ENCODE data around the gene IL18.
"Not testable (repeated sequence)": the region's sequence is repeated elsewhere in the genome, so short reads cannot be mapped to it uniquely, and the experiment has no call there.

The IL18 gene

DNA sequence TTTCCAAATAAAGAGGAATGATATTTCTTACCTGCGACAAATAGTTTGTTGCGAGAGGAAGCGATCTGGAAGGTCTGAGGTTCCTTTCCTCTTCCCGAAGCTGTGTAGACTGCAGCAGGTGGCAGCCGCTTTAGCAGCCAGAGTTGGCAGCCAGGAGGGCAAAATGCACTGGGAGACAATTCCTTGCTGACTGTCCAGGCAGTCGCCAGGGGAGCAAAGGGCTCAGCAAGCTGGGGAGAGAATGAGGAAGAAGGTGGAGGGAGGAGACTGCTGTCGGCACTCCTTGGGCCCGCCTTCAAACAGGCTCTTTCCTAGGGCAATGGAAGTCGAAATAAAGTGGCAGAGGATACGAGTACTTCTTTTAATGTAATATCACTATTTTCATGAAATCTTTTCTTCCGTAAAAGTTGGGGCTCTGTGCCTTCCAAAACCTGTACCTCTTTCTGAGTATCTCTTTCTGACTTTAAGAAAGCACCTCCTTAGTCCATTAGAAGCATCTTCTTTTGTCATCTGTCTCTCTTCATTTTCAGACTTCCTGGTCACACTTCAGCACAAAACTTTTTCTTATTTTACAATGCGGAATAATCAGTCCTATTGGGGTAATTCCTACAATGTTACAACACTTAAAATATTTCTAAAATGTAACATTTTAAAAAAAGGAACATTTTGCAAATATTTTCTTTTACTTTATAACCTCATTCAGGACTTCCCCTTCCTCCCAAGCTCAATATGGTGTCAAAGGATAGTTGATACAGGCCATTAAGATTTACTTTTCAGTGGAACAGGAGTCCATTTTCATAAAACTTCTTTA is at the start of gene IL18:
Gene IL18, minus strand, starts transcription at position 220 of the 811 bp plus-strand sequence. CDS start 9,041 bp downstream, outside the sequence.
- DNase-seq (ENCODE audit: low spot score), result peak; percentile 27

GRCh38 chr11:112212710-112213109 is 48.8 kb upstream of the IL18 start:
- no peak for DNase-seq (ENCODE audit: low spot score)

DNA sequence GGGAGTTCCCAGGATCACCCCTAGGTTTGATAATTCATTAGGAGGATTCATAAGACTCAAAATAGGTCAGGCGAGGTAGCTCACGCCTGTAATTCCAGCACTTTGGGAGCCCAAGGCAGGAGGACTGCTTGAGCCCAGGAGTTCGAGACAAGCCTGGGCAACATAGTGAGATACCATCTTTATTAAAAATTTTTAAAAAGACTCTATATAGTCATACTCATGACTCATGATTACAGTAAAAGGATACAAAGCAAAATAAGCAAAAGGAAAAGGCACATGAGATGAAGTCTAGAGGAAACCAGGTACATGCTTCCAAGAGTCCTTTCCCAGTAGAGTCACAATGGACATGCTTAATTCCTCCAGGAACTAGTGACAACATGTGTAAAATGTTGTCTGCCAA is 48.4 kb upstream of the IL18 start:
- DNase-seq (ENCODE audit: low spot score), result no peak

- no peak for DNase-seq (ENCODE audit: low spot score)
Observed at GRCh38 chr11:112211536-112211935, 47.6 kb upstream of the IL18 start.

DNA sequence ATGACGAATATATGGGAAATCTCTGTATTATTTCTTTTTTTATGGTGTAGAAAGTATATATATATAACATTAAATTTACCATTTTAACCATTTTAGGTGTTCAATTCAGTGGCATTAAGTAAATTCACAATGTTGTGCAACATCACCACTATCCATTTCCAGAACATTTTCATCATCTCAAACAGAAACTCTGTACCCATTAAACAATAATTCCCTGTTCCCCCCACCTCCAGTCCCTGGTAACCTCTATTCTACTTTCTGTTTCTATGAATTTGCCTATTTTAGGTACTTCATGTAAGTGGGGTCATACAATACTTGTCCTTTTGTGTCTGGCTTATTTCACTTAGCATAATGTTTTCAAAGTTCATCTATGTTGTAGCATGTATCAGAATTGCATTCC is 47.0 kb upstream of the IL18 start:
- no peak for DNase-seq (ENCODE audit: low spot score)

DNA sequence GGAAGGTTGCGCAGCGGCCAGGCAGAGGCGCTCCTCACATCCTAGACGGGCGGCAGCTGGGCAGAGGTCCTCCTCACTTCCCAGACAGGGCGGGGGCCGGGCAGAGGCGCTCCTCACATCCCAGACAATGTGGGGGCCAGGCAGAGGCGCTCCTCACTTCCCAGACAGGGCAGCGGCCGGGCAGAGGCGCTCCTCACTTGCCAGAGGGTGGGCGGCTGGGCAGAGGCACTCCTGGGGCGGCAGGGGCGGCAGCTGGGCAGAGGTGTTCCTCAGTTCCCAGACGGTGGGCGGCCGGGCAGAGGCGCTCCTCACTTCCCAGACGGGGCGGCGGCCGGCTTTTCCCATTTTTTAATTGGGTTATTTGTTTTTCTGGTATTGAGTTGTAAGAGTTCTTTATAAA is 42.2 kb upstream of the IL18 start:
- no peak for DNase-seq (ENCODE audit: low spot score)

GRCh38 chr11:112200252-112200651 is 36.4 kb upstream of the IL18 start:
- no peak for DNase-seq (ENCODE audit: low spot score)

GRCh38 chr11:112199101-112199500 is 35.2 kb upstream of the IL18 start:
- not testable (repeated sequence) for DNase-seq (ENCODE audit: low spot score)

DNA sequence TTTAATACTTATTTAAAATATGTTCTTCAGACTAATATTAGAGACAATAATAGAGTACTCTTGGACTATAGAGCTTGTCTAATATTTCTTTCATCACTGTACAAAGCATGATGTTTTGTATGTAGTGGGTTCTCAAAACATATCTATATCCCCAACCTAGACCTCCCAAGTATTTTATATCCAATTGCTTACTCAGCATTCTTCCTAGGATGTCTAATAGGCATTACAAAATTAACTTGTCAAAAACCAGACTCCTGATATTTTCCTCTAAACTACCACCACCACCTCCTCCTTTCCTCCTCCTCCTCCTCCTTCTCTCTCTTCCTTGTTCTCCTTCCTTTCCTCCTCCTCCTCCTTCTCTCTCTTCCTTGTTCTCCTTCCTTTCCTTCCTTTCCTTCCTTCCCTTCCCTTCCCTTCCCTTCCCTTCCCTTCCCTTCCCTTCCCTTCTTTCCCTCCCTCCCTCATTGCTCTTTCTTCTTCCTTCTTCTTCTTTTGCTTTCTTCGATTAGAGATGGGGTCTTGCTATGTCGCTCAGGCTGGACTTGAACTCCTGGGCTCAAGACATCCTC is 32.7 kb upstream of the IL18 start:
- DNase-seq (ENCODE audit: low spot score), result no peak

- DNase-seq (ENCODE audit: low spot score), result no peak
Observed at GRCh38 chr11:112195951-112196351, 32.1 kb upstream of the IL18 start.

DNA sequence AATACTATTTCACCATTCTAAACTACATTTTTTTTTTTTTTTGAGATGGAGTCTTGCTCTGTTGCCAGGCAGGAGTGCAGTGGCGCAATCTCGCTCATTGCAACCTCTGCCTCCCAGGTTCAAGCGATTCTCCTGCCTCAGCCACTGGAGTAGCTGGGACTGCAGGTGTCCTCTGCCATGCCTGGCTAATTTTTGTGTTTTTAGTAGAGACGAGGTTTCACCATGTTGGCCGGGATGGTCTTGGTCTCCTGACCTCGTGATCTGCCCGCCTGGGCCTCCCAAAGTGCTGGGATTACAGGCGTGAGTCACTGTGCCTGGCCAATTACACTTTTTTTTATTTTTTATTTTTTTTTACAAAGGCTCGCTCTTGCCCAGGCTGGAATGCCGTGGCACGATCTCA is 31.2 kb upstream of the IL18 start:
- DNase-seq (ENCODE audit: low spot score), result not testable (repeated sequence)

DNA sequence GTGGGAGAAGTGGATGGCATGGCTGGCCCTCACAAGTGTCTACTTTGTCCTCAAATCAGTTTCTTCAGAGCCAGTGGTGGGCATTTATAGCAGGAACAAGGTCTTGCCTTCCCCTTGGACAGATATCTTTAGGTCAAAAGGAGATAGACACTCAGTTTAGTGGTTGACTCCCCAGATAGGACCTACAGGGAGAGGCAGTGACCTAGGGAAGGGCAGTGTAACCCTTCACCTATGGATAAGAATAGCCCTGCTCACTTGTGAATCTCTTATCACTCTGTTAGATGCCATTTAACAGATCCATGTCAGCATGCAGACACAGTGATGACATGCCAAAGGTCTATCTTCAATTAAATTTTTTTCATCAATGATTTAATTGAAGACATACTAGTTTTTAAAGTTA is 22.4 kb upstream of the IL18 start:
- DNase-seq (ENCODE audit: low spot score), result no peak

- no peak for DNase-seq (ENCODE audit: low spot score)
Observed at GRCh38 chr11:112185883-112186282, 22.0 kb upstream of the IL18 start.

DNA sequence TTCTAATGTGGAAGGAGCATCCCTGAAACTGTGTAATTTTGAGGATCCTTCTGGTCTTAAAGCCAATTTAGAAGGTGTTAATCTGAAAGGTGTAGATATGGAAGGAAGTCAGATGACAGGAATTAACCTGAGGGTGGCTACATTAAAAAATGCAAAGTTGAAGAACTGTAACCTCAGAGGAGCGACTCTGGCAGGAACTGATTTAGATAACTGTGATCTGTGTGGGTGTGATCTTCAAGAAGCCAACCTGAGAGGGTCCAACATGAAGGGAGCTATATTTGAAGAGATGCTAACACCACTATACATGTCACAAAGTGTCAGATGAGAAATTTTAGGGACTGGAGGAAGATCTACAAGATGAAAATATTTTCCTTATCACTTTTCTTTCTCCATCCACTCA is 19.0 kb upstream of the IL18 start:
- no peak for DNase-seq (ENCODE audit: low spot score)

GRCh38 chr11:112179601-112180000 is 15.7 kb upstream of the IL18 start:
- no peak for DNase-seq (ENCODE audit: low spot score)

GRCh38 chr11:112178936-112179335 is 15.0 kb upstream of the IL18 start:
- DNase-seq (ENCODE audit: low spot score), result no peak

- no peak for DNase-seq (ENCODE audit: low spot score)
Observed at GRCh38 chr11:112178428-112178827, 14.5 kb upstream of the IL18 start.

DNA sequence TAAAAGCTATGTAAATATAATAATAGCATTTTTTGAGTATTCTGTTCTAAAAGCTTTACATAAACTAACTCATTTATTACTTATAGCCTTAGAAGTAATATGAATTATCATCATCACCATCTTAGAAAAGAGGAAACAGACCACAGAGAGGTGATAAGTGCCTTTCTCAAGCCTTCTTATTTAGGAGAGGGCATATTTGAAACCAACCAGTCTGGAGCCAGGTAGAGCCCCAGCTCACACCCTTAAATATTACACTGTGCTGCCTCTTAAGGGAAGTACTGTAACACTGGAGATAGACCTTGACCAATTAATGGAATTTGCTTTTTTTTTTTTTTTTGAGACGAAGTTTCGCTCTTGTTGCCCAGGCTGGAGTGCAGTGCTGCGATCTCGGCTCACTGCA is 13.7 kb upstream of the IL18 start:
- no peak for DNase-seq (ENCODE audit: low spot score)

DNA sequence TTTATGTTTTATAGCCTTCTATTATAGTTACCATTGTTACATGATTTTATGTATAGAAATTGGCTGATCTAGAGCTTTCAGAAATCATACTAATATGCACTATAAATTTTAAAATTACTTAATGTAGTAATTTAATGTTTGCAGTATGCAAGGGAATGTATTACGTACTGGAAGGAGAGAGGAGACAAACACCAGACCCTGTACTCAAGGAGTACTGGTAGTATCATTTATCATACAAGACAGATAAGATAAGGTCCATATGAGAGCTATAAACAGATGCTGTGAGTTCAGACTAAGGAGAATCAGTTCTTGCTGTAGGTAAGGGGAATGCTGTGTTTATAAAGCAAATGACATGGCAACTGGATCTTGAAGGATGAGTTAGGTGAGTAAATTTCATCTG is 12.2 kb upstream of the IL18 start:
- DNase-seq (ENCODE audit: low spot score), result no peak

- no peak for DNase-seq (ENCODE audit: low spot score)
Observed at GRCh38 chr11:112175599-112175952, 11.7 kb upstream of the IL18 start.

DNA sequence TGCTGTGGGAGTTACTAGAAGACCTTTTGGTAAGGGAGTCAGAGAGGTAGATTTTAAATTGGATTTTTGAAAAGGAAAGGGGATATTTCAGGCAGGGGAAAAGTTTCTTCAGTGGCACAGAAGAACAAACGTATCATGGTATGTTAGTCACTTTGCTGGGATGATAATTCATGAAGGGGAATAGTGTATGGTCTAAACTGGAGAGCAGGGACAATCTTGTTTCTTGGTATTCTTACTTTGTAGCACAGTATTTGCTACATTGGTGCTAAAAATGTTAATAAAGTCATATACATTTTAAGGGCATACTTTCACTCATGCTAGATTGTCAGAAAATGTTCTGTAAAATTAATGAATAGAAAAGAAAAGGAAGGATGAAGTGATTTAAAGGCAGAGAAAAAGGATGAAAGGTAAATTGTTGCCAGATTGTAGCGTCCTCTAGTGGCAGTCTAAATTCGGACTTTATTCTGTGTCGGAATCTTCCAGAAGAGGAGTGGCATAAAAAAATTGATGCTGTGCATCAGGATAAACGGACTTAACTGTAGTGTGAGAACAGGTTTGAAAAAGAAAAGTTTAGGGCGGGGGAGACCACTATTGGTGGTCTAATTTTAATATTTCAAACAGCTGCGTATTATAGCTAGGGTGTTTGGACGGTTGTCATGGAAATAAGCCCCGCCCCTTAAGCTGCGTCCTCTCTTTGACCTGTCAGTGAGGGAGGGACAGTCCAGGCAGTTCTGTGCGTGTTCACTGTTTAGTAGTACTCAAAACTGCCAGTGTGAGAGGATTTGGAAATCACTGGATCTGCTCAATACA is 11.1 kb upstream of the IL18 start, which contains the start of gene BCO2:
Gene BCO2, plus strand, starts transcription at position 724 of the 810 bp plus-strand sequence. CDS start 90 bp downstream, outside the sequence.
- DNase-seq (ENCODE audit: low spot score), result peak; percentile 48

DNA sequence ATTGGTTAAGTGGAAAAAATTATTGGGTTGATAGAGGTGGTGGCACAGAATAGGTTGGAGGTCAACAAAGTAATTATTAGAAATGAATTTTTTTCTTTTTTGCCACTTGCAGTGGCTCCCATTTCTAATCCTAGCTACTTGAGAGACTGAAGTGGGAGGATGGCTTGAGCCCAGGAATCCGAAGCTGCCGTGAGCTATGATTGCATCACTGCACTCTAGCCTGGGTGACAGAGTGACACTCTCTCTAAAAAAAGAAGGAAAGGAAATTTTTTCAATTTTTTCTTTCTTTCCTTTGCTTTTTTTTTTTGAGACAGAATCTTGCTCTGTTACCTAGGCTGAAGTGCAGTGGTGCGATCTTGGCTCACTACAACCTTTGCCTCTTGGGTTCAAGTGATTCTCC is 9.3 kb upstream of the IL18 start:
- DNase-seq (ENCODE audit: low spot score), result no peak

Measured in hematopoietic multipotent progenitor cell treated with erythropoietin and hydrocortisone succinate and interleukin-3 and kit ligand, for 15 days (in vitro differentiated cells).